Smooth muscle cell (in vitro differentiated cells): ENCODE results near the gene OSBPL9. TPM values are rescaled to one million over a fixed set of nuclear protein-coding genes. Genes with fewer than 3 reads are reported as not detected.
"Not testable (repeated sequence)": the region's sequence is repeated elsewhere in the genome, so short reads cannot be mapped to it uniquely, and the experiment has no call there.

Experiments
- DNase-seq: peaks from one replicate; lab custom pipeline; 2025; ENCODE audit not compliant: unreplicated experiment; lab: John Stamatoyannopoulos, UW
- H2AFZ ChIP-seq: fragments of 200-600 bp; sonication (generic); 2 replicates; pipeline ENCODE4 v1.6.0; 2016; ENCODE audit warnings: antibody characterized with exemption, low read depth, mild to moderate bottlenecking
- H3F3A ChIP-seq: fragments of 200-600 bp; sonication (generic); 2 replicates; pipeline ENCODE4 v1.6.0; 2017; ENCODE audit warnings: antibody characterized with exemption, low read depth
- H3K27ac ChIP-seq: fragments of 200-600 bp; sonication (generic); 2 replicates; pipeline ENCODE4 v1.5.1; 2016; ENCODE audit warnings: low read depth, mild to moderate bottlenecking
- H3K27me3 ChIP-seq: fragments of 200-600 bp; sonication (generic); 2 replicates; pipeline ENCODE4 v1.6.1; 2016; ENCODE audit warnings: low read depth, mild to moderate bottlenecking
- H3K36me3 ChIP-seq: fragments of 200-600 bp; sonication (generic); 2 replicates; pipeline ENCODE4 v1.5.1; 2016; ENCODE audit warnings: low read depth
- H3K4me1 ChIP-seq: fragments of 200-600 bp; sonication (generic); 2 replicates; pipeline ENCODE4 v1.5.1; 2016; ENCODE audit warnings: low read depth
- H3K4me2 ChIP-seq: fragments of 200-600 bp; sonication (generic); 2 replicates; pipeline ENCODE4 v1.6.0; 2016; ENCODE audit warnings: mild to moderate bottlenecking
- H3K4me3 ChIP-seq: fragments of 200-600 bp; sonication (generic); 2 replicates; pipeline ENCODE4 v1.5.1; 2016; ENCODE audit warnings: mild to moderate bottlenecking
- H3K79me2 ChIP-seq: fragments of 200-600 bp; sonication (generic); 2 replicates; pipeline ENCODE4 v1.6.0; 2016; ENCODE audit warnings: low read depth, mild to moderate bottlenecking
- H3K9ac ChIP-seq: fragments of 200-600 bp; sonication (generic); 2 replicates; pipeline ENCODE4 v1.6.0; 2016; ENCODE audit warnings: low read depth
- H3K9me3 ChIP-seq: fragments of 200-600 bp; sonication (generic); replicated peaks from 2 replicates; pipeline ENCODE4 v1.5.1; 2016; ENCODE audit warnings: low read depth
- H4K20me1 ChIP-seq: fragments of 200-600 bp; sonication (generic); 2 replicates; pipeline ENCODE4 v1.6.0; 2016; ENCODE audit warnings: low read depth
- WGBS: methylation state at CpG from one replicate; pipeline ENCODE4 v1.1.7; 2016; ENCODE audit warnings: low lambda C conversion rate; 5-methylcytosine and 5-hydroxymethylcytosine counted together
- polyA plus RNA-seq: library from polyadenylated mRNA; unstranded; fragments of >200 nt; fragmentation: Nextera tagmentation; extraction: Ambion mirVana; gene quantifications from 2 replicates; pipeline ENCODE4 v1.2.1, GENCODE V29; 2016
- total RNA-seq: library from RNA; depleted of rRNA; stranded (reverse); fragments of >200 nt; gene quantifications from 2 replicates; pipeline ENCODE4 v1.2.3, GENCODE V29; 2014
- TF ChIP-seq, protein P1 (sequence below): fragments of 200-600 bp; sonication (generic); IDR thresholded peaks from 2 replicates; pipeline ENCODE4 v1.5.1; 2017; ENCODE audit warnings: borderline replicate concordance, mild to moderate bottlenecking, antibody characterized with exemption; ENCODE audit not compliant: insufficient read depth, poor library complexity, severe bottlenecking

Gene OSBPL9
- total and polyA plus RNA-seq, 2 experiments from 2014 or later = 66.7 to 112 TPM

DNA sequence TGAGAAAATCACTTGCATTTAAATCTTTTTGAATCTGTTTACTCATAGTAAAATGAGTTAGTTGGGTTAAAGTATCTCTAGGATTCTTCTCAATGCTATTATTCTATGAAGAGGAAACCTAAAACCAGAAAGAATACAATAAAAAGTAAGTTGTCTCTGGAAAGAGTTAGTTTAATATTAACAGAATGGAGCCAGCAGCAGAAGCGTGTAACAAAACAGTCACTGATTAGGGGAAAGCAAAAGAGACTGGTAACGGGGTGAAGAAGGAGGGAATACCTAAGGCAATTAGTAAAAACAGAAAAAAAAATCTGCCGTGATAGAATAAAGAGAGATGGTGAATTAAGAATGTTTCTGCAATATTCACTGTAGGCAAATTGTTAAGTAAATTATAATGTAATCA lies 201.6 kb downstream of the OSBPL9 start:
- H3F3A ChIP-seq = no peaks in the 10 kb centered on the region
- H3K9ac ChIP-seq = no peak overlapping the region
- H3K79me2 ChIP-seq = no peaks in the 10 kb centered on the region
- H3K36me3 ChIP-seq = peaks cover 46% of the 10 kb centered on the region
- WGBS = 97% methylated on average over 3 of the region's 3 CpGs
- TF ChIP-seq, protein P1, sequence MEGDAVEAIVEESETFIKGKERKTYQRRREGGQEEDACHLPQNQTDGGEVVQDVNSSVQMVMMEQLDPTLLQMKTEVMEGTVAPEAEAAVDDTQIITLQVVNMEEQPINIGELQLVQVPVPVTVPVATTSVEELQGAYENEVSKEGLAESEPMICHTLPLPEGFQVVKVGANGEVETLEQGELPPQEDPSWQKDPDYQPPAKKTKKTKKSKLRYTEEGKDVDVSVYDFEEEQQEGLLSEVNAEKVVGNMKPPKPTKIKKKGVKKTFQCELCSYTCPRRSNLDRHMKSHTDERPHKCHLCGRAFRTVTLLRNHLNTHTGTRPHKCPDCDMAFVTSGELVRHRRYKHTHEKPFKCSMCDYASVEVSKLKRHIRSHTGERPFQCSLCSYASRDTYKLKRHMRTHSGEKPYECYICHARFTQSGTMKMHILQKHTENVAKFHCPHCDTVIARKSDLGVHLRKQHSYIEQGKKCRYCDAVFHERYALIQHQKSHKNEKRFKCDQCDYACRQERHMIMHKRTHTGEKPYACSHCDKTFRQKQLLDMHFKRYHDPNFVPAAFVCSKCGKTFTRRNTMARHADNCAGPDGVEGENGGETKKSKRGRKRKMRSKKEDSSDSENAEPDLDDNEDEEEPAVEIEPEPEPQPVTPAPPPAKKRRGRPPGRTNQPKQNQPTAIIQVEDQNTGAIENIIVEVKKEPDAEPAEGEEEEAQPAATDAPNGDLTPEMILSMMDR = no peak
- no peak overlapping the region for H2AFZ ChIP-seq
- no peak overlapping the region for H3K27ac ChIP-seq
- H3K27me3 ChIP-seq = no peaks in the 10 kb centered on the region
- no peaks in the 10 kb centered on the region for H4K20me1 ChIP-seq
- H3K9me3 ChIP-seq = no peaks in the 10 kb centered on the region
- H3K4me3 ChIP-seq = no peak overlapping the region
- no peak for DNase-seq
- no peak overlapping the region for H3K4me2 ChIP-seq
- H3K4me1 ChIP-seq = no peaks in the 10 kb centered on the region

DNA sequence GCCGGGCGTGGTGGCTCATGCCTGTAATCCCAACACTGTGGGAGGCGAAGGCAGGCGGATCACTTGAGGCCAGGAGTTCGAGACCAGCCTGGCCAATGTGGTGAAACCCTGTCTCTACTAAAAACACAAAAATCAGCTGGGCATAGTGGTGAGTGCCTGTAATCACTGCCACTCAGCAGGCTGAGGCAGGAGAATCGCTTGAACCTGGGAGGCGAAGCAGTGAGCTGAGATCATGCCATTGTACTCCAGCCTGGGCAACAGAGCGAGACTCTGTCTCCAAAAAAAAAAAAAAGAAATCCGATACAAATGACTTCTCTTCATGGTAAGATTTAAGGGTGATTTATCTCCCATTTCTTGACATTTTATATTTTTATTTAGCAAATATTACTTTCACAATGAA lies 202.1 kb downstream of the OSBPL9 start:
- WGBS = 98% methylated on average over 9 of the region's 9 CpGs

DNA sequence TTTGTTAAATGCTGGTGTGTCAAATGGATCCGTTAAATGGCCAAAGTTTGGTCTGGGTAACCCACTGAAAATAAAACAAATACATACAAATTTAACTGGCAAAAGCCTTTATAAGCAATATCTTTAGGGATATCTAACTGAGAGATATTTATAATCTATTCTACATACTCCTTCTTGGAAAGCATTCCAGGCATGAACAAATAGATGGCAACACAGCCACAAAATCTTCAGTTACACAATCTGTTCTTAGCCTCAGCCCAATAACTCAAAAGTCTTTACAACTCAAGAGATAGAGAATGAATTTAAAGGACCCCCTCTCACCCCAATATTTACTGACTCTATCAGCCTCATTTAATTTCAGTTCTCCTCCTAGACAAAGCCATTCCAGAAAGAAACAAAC lies 202.9 kb downstream of the OSBPL9 start:
- H3K36me3 ChIP-seq = peaks cover 39% of the 10 kb centered on the region
- no peaks in the 10 kb centered on the region for H3K9me3 ChIP-seq
- WGBS = 97% methylated on average over 1 of the region's 1 CpG
- no peaks in the 10 kb centered on the region for H4K20me1 ChIP-seq
- no peak overlapping the region for H3K4me2 ChIP-seq
- H3F3A ChIP-seq = no peaks in the 10 kb centered on the region
- H2AFZ ChIP-seq = no peak overlapping the region
- no peaks in the 10 kb centered on the region for H3K4me1 ChIP-seq
- H3K27ac ChIP-seq = no peak overlapping the region
- TF ChIP-seq, protein P1 = no peak
- no peaks in the 10 kb centered on the region for H3K27me3 ChIP-seq
- no peak overlapping the region for H3K4me3 ChIP-seq
- DNase-seq = no peak
- no peak overlapping the region for H3K9ac ChIP-seq
- H3K79me2 ChIP-seq = no peaks in the 10 kb centered on the region

More for the DNA sequence above, 202.1 kb downstream of the OSBPL9 start:
- not testable (repeated sequence) for H3K4me3 ChIP-seq, H3K79me2 ChIP-seq, H2AFZ ChIP-seq, H3K4me2 ChIP-seq, H3K27ac ChIP-seq, H3K27me3 ChIP-seq, H3K9ac ChIP-seq, H3F3A ChIP-seq, H4K20me1 ChIP-seq, H3K4me1 ChIP-seq, H3K9me3 ChIP-seq, DNase-seq
- H3K36me3 ChIP-seq = peaks cover 43% of the 10 kb centered on the region

DNA sequence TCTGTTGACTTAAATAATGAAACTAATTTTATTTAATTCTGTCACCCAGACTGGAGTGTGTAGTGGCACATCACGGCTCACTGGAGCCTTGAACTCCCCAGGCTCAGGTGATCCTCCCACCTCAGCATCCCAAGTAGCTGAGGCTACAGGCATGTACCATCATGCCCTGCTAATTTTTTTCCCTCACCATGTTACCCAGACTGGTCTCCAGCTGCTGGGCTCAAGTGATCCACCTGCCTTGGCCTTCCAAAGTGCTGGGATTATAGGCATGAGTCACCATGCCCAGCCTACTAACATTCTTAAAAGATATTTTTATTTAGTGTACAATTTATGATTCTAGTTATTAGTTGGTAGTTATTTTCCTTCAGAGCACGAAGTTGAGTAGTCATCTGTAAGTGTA lies 212.2 kb downstream of the OSBPL9 start:
- Histone ChIP-seq H3K27ac (no peak overlapping the region), H3K4me1 (no peaks in the 10 kb centered on the region), H3K9me3 (no peaks in the 10 kb centered on the region), H3F3A (no peaks in the 10 kb centered on the region), H3K79me2 (peaks cover 7% of the 10 kb centered on the region), H4K20me1 (no peaks in the 10 kb centered on the region), H3K4me2 (no peak overlapping the region), H2AFZ (no peak overlapping the region), H3K9ac (no peak overlapping the region), H3K36me3 (peaks cover 44% of the 10 kb centered on the region), H3K4me3 (no peak overlapping the region), H3K27me3 (no peaks in the 10 kb centered on the region)
- TF ChIP-seq, protein P1 = no peak
- DNase-seq = no peak
- WGBS = 94% methylated on average over 2 of the region's 2 CpGs
